ENCODE results near the gene FMNL2.

The FMNL2 gene

DNA sequence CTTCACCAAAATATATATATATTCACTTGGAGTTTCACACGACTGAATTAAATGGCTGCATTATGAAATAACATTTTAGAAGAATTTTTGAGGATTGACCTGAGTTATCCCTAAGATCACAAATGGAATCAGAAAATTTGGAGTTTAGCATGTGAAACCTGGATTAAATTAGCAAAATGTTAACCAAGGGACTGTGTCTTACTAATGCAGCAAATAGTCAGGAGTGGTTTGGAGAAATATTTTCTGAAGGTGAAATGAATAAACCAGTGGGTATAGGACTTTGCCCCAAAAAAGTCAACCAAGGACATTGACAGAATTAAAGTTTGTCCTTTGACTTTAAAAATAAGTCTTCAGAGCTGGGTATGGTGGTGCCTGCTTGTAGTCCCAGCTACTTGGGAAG is 271.1 kb downstream of the FMNL2 start:
- no peak for DNase-seq (ENCODE audit: low read depth)
- TF ChIP-seq, protein P1, sequence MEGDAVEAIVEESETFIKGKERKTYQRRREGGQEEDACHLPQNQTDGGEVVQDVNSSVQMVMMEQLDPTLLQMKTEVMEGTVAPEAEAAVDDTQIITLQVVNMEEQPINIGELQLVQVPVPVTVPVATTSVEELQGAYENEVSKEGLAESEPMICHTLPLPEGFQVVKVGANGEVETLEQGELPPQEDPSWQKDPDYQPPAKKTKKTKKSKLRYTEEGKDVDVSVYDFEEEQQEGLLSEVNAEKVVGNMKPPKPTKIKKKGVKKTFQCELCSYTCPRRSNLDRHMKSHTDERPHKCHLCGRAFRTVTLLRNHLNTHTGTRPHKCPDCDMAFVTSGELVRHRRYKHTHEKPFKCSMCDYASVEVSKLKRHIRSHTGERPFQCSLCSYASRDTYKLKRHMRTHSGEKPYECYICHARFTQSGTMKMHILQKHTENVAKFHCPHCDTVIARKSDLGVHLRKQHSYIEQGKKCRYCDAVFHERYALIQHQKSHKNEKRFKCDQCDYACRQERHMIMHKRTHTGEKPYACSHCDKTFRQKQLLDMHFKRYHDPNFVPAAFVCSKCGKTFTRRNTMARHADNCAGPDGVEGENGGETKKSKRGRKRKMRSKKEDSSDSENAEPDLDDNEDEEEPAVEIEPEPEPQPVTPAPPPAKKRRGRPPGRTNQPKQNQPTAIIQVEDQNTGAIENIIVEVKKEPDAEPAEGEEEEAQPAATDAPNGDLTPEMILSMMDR (IDR thresholded peaks at IDR 0.05; ENCODE audit: low read length, missing control alignments), result no peak
- H3K4me3 ChIP-seq (replicated peaks; ENCODE audit: low read depth, low read length), result no peak overlapping the region

DNA sequence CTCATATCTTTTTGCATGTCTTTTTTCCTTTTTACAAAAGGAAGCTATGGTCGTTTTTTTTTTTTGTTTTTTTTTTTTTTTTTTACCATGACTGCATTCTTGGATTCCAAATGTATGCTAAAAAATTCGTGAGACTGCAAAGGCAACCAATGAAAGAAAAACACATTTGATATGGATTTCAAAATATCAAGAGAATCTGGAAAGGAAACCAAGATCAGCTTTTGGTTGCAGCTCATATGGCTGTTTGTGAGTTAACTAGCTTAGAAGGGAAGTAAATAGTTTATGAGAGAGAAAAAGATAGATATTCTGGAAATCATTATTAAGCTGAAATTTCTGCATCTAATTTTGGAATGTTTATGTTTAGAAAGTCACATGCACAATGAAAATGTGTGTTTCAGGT is 272.0 kb downstream of the FMNL2 start:
- TF ChIP-seq, protein P1 (IDR thresholded peaks at IDR 0.05; ENCODE audit: low read length, missing control alignments), result no peak
- no peak overlapping the region for H3K4me3 ChIP-seq (replicated peaks; ENCODE audit: low read depth, low read length)
- no peak for DNase-seq (ENCODE audit: low read depth)

DNA sequence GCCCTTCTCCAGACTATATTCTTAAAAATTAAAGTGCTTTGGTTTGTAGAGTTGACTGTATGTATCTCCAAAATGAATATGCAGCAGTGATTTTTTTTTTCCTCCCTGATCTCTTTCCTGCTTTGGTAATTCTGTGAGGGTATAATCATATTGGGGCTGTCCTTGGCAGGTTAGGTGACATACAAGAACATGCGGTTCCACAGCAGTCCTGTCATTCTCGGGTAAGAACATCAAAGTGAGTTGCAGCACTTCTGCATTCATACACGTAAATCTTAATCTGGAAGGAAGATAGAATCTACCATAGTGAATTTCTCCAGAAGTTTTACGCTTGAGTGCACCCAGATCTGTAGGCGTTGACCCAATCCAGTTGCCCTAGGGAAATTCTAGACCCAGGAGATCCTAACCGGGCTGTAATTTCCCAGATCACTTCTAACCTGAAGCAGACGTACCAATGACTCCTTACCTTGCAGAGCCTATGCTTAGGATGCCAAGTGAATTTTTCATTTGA is 272.9 kb downstream of the FMNL2 start:
- H3K4me3 ChIP-seq (replicated peaks; ENCODE audit: low read depth, low read length), result no peak overlapping the region
- TF ChIP-seq, protein P1 (IDR thresholded peaks at IDR 0.05; ENCODE audit: low read length, missing control alignments), result no peak
- DNase-seq (ENCODE audit: low read depth), result no peak

DNA sequence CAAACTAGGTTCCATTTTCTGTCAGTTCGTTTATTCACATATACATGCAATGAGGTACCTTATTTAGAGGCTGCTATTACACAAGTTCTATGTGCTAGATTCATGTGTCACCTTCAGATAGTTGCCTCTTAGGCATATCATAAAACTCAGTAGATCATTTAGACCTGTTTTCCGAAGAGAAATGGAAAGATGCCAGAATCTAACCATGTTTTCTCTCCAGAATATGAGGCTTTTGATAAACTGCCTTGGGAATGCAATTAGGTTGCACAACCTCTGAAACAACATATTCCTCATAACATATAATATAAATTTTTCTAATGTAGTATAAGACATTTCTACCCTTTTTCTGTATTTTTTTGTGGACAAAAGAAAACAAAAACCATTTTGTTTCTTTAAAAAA is 274.2 kb downstream of the FMNL2 start:
- DNase-seq (ENCODE audit: low read depth), result peak; percentile 31
- no peak overlapping the region for H3K4me3 ChIP-seq (replicated peaks; ENCODE audit: low read depth, low read length)
- TF ChIP-seq, protein P1 (IDR thresholded peaks at IDR 0.05; ENCODE audit: low read length, missing control alignments), result no peak

DNA sequence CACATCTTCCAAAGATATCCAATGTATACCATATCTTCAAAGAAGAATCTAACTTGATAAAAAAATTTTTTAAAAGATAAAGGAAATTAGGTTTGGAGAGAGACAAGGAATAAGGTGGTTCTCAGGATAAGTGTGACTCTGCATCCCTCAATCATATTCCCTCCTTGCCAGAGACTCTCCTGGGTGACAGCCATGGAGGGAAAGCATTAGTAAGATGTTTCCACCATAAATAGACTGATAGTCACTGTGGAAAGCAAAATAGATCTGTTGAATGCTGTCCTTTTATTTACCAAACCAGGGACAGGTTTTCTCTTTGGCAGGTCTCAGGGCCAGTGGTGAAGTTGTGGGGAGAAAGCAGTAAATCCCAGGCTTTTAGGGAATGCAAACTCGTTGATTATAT is 274.7 kb downstream of the FMNL2 start:
- no peak overlapping the region for H3K4me3 ChIP-seq (replicated peaks; ENCODE audit: low read depth, low read length)
- TF ChIP-seq, protein P1 (IDR thresholded peaks at IDR 0.05; ENCODE audit: low read length, missing control alignments), result no peak
- no peak for DNase-seq (ENCODE audit: low read depth)

DNA sequence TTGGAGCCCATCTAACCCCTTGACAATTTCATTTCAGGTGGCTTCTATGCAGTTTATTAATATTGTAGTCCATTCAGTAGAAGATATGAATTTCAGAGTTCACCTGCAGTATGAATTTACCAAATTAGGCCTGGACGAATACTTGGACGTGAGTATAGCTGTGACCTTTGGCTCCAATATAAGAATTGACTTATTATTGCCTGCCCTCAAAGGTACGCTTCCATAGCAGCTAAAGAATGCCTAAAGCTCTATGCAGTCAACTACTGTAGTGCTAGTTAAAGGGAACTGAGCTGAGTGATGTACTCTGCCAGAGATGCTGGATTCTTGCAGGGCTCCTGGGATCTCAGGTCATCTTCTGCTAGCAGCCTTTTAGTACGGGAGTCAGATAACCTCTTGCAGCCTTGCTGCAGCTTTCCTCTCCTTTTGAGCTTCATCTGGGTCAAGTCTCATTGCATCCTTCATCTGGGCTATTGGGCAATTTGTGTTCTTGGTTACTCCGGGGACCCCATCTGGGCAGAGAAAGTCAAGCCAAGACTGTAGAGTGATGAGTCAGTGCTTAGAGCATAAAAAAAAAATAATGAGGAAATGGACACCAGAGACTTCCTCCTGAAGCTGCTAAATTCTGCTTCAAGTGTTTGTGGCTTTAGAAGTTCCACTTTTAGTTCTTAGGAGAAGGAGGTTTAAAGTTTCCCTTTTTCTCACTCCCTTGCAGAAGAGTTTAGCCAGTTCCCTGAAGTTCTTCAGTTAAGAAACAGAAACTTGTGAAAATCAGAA is 276.7 kb downstream of the FMNL2 start:
- peak; percentile 88 for DNase-seq (ENCODE audit: low read depth)
- H3K4me3 ChIP-seq (replicated peaks; ENCODE audit: low read depth, low read length), result no peak overlapping the region
- TF ChIP-seq, protein P1 (IDR thresholded peaks at IDR 0.05; ENCODE audit: low read length, missing control alignments), result no peak

DNA sequence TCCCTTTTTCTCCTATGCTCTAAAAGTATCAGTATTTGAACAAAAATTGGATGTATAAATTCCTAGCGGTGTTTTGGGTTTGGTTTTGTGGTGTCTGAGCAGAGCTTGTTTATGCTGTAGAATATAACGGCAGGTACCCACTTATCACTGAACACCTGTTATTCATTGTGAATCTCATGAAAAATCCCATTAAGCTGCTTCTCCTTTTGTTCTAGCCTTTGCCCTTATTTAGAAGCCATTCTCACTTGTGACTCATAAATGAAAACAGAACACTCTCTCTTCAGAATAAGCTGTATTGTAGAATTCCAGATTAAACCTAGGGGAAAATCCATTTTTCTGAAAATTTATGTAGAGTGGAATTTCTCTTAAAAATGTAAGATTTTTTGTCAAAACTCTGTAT is 278.3 kb downstream of the FMNL2 start:
- DNase-seq (ENCODE audit: low read depth), result no peak
- H3K4me3 ChIP-seq (replicated peaks; ENCODE audit: low read depth, low read length), result no peak overlapping the region
- TF ChIP-seq, protein P1 (IDR thresholded peaks at IDR 0.05; ENCODE audit: low read length, missing control alignments), result no peak

Data from fibroblast of pulmonary artery (primary cell).